CD8-positive, alpha-beta memory T cell (primary cell): ENCODE measurements around the gene TENT4A. TPM values are rescaled to one million over a fixed set of nuclear protein-coding genes. Genes with fewer than 3 reads are reported as not detected.

Experiments used
- CTCF ChIA-PET: fragments of 350-600 bp; sonication (Branson Sonifier 250); formaldehyde crosslinking; loops from one replicate; lab custom pipeline; 2021; ENCODE audit warnings: antibody characterized with exemption; lab: Charles Lee
- POLR2A ChIA-PET: fragments of 350-600 bp; sonication (Branson Sonifier 250); formaldehyde crosslinking; loops from one replicate; lab custom pipeline; 2021; ENCODE audit warnings: antibody characterized with exemption; lab: Charles Lee
- DNase-seq, 5 donors: peaks; one replicate each; pipeline versions ENCODE4 v3.0.0 to v3.0.0-alpha.2; 2020 to 2022; ENCODE audit warnings: mixed read lengths in 1 of 5
- H3K27ac ChIP-seq: one replicate; pipeline ENCODE4 v1.7.0; 2013; ENCODE audit warnings: low read depth, mild to moderate bottlenecking, low read length, moderate library complexity
- H3K27me3 ChIP-seq: 2 replicates; pipeline ENCODE4 v1.7.0; 2013; ENCODE audit warnings: low read length, mild to moderate bottlenecking; ENCODE audit not compliant: insufficient read depth, poor library complexity, severe bottlenecking
- H3K36me3 ChIP-seq: 2 replicates; pipeline ENCODE4 v1.7.0; 2013; ENCODE audit warnings: mild to moderate bottlenecking, low read length, moderate library complexity; ENCODE audit not compliant: insufficient read depth
- H3K4me1 ChIP-seq: 2 replicates; pipeline ENCODE4 v1.7.0; 2013; ENCODE audit warnings: mild to moderate bottlenecking, low read length, moderate library complexity; ENCODE audit not compliant: insufficient read depth
- H3K4me3 ChIP-seq: 2 replicates; pipeline ENCODE4 v1.7.0; 2013; ENCODE audit warnings: mild to moderate bottlenecking, low read length
- H3K9me3 ChIP-seq: 2 replicates; pipeline ENCODE4 v1.7.0; 2013; ENCODE audit warnings: mild to moderate bottlenecking, low read length
- H3K27ac Mint-ChIP-seq, 8 donors: one replicate each; pipeline ENCODE4 v1.8.0; 2020 to 2021; ENCODE audit warnings: mixed read lengths in 8 of 8, mild to moderate bottlenecking in 6 of 8, inconsistent platforms in 3 of 8, moderate library complexity in 3 of 8
- H3K27me3 Mint-ChIP-seq, 2 donors: one replicate each; pipeline ENCODE4 v1.8.0; 2020 to 2021; ENCODE audit warnings: mixed read lengths in 2 of 2, mild to moderate bottlenecking in 1 of 2, moderate library complexity in 1 of 2
- H3K36me3 Mint-ChIP-seq, 3 donors: one replicate each; pipeline ENCODE4 v1.8.0; 2020 to 2021; ENCODE audit warnings: mixed read lengths in 3 of 3, inconsistent platforms in 1 of 3, mild to moderate bottlenecking in 1 of 3
- H3K4me1 Mint-ChIP-seq, 3 donors: one replicate each; pipeline ENCODE4 v1.8.0; 2020 to 2021; ENCODE audit warnings: mixed read lengths in 3 of 3, inconsistent platforms in 1 of 3, mild to moderate bottlenecking in 1 of 3
- H3K4me3 Mint-ChIP-seq, 7 donors: one replicate each; pipeline ENCODE4 v1.8.0; 2020 to 2021; ENCODE audit warnings: mixed read lengths in 7 of 7, mild to moderate bottlenecking in 6 of 7, moderate library complexity in 4 of 7, inconsistent platforms in 2 of 7
- H3K9me3 Mint-ChIP-seq, 5 donors: one replicate each; pipeline ENCODE4 v1.8.0; 2020 to 2022; ENCODE audit warnings: mixed read lengths in 5 of 5, mild to moderate bottlenecking in 3 of 5, moderate library complexity in 2 of 5, inconsistent platforms in 1 of 5
- polyA plus RNA-seq: library from polyadenylated mRNA; unstranded; fragments of 300-500 nt; fragmentation: Illumina TruSeq; gene quantifications from one replicate; pipeline ENCODE4 v1.2.3, GENCODE V29; 2021
- total RNA-seq, 2 experiments: library from RNA; stranded (reverse); gene quantifications; one replicate each; pipeline ENCODE4 v1.2.3, GENCODE V29; 2021

The TENT4A gene
- total and polyA plus RNA-seq, 3 experiments from 2014 or later = 1.1 to 28.4 (median 25.6) TPM

- Histone ChIP-seq H3K4me3 (no peak overlapping the region), H3K36me3 (no peaks in the 10 kb centered on the region), H3K9me3 (no peaks in the 10 kb centered on the region), H3K27ac (no peak overlapping the region), H3K27me3 (peaks cover 6% of the 10 kb centered on the region), H3K4me1 (no peaks in the 10 kb centered on the region)
- Mint-ChIP-seq H3K36me3 (no peaks in the 10 kb centered on the region), H3K27ac (no peak overlapping the region), H3K27me3 (peaks cover 23 to 50% of the 10 kb centered on the region in 2 donors), H3K9me3 (no peaks in the 10 kb centered on the region), H3K4me1 (no peaks in the 10 kb centered on the region), H3K4me3 (no peak overlapping the region)
- POLR2A ChIA-PET = no interaction called here
- DNase-seq = no peak
- CTCF ChIA-PET = interaction anchor here (1.1 kb wide), 1 partner anchor 87 kb away, joined by 3 read pairs; no protein-coding TSS in a partner anchor
Observed at GRCh38 chr5:6701491-6701890, 11.7 kb upstream of the TENT4A start.

GRCh38 chr5:6702633-6703032, 10.6 kb upstream of the TENT4A start:
- CTCF ChIA-PET = no interaction called here
- peaks cover 16 to 39% of the 10 kb centered on the region in 2 donors for H3K27me3 Mint-ChIP-seq
- DNase-seq = no peak
- H3K27me3 ChIP-seq = peaks cover 6% of the 10 kb centered on the region
- no peak overlapping the region for H3K27ac Mint-ChIP-seq
- H3K9me3 ChIP-seq = no peaks in the 10 kb centered on the region
- no peaks in the 10 kb centered on the region for H3K4me1 ChIP-seq
- no peaks in the 10 kb centered on the region for H3K4me1 Mint-ChIP-seq
- POLR2A ChIA-PET = no interaction called here
- no peaks in the 10 kb centered on the region for H3K9me3 Mint-ChIP-seq
- H3K27ac ChIP-seq = no peak overlapping the region
- no peaks in the 10 kb centered on the region for H3K36me3 Mint-ChIP-seq
- no peak overlapping the region for H3K4me3 Mint-ChIP-seq
- H3K4me3 ChIP-seq = no peak overlapping the region
- no peaks in the 10 kb centered on the region for H3K36me3 ChIP-seq

GRCh38 chr5:6703806-6704205, 9.4 kb upstream of the TENT4A start:
- Histone ChIP-seq H3K36me3 (no peaks in the 10 kb centered on the region), H3K27me3 (peaks cover 6% of the 10 kb centered on the region), H3K4me3 (no peak overlapping the region), H3K4me1 (no peaks in the 10 kb centered on the region), H3K9me3 (no peaks in the 10 kb centered on the region), H3K27ac (no peak overlapping the region)
- CTCF ChIA-PET = no interaction called here
- Mint-ChIP-seq H3K27ac (no peak overlapping the region), H3K27me3 (peaks cover 11 to 30% of the 10 kb centered on the region in 2 donors), H3K9me3 (no peaks in the 10 kb centered on the region), H3K36me3 (no peaks in the 10 kb centered on the region), H3K4me3 (no peak overlapping the region), H3K4me1 (no peaks in the 10 kb centered on the region)
- POLR2A ChIA-PET = no interaction called here
- no peak for DNase-seq

- H3K36me3 Mint-ChIP-seq = no peaks in the 10 kb centered on the region
- ChIA-PET POLR2A (no interaction called here), CTCF (no interaction called here)
- Histone ChIP-seq H3K9me3 (no peaks in the 10 kb centered on the region), H3K4me3 (no peak overlapping the region), H3K27ac (no peak overlapping the region), H3K4me1 (no peaks in the 10 kb centered on the region), H3K27me3 (peaks cover 6% of the 10 kb centered on the region), H3K36me3 (no peaks in the 10 kb centered on the region)
- H3K4me3 Mint-ChIP-seq = no peak overlapping the region
- H3K27ac Mint-ChIP-seq = no peak overlapping the region
- H3K9me3 Mint-ChIP-seq = no peaks in the 10 kb centered on the region
- H3K27me3 Mint-ChIP-seq = peaks cover 11 to 25% of the 10 kb centered on the region in 2 donors
- no peaks in the 10 kb centered on the region for H3K4me1 Mint-ChIP-seq
- DNase-seq = no peak
Observed at GRCh38 chr5:6704361-6704851, 8.8 kb upstream of the TENT4A start.

GRCh38 chr5:6705088-6705487, 8.1 kb upstream of the TENT4A start:
- H3K27me3 Mint-ChIP-seq = peaks cover 11 to 19% of the 10 kb centered on the region in 2 donors
- no peak overlapping the region for H3K4me3 ChIP-seq
- H3K9me3 Mint-ChIP-seq = no peaks in the 10 kb centered on the region
- H3K27me3 ChIP-seq = peaks cover 4% of the 10 kb centered on the region
- peak overlapping the region in 1 of 8 donors; percentile 58 for H3K27ac Mint-ChIP-seq
- H3K36me3 ChIP-seq = no peaks in the 10 kb centered on the region
- H3K9me3 ChIP-seq = no peaks in the 10 kb centered on the region
- no peaks in the 10 kb centered on the region for H3K36me3 Mint-ChIP-seq
- peak overlapping the region in 1 of 7 donors; percentile 34 for H3K4me3 Mint-ChIP-seq
- CTCF ChIA-PET = no interaction called here
- no peak overlapping the region for H3K27ac ChIP-seq
- no peak for DNase-seq
- no peaks in the 10 kb centered on the region for H3K4me1 ChIP-seq
- H3K4me1 Mint-ChIP-seq = no peaks in the 10 kb centered on the region
- POLR2A ChIA-PET = no interaction called here

- CTCF ChIA-PET = no interaction called here
- H3K36me3 ChIP-seq = no peaks in the 10 kb centered on the region
- H3K4me3 ChIP-seq = no peak overlapping the region
Observed at GRCh38 chr5:6705959-6706358, 7.3 kb upstream of the TENT4A start.

GRCh38 chr5:6707852-6708251, 5.4 kb upstream of the TENT4A start:
- Histone ChIP-seq H3K4me1 (peaks cover 3% of the 10 kb centered on the region), H3K27ac (no peak overlapping the region), H3K36me3 (no peaks in the 10 kb centered on the region), H3K27me3 (no peaks in the 10 kb centered on the region), H3K9me3 (no peaks in the 10 kb centered on the region), H3K4me3 (no peak overlapping the region)
- Mint-ChIP-seq H3K4me1 (peaks cover 6 to 11% (median 11%) of the 10 kb centered on the region in 3 donors), H3K9me3 (no peaks in the 10 kb centered on the region), H3K27me3 (peaks cover 0 to 3% of the 10 kb centered on the region in 2 donors), H3K27ac (no peak overlapping the region), H3K36me3 (peaks cover 0 to 3% (median 0%) of the 10 kb centered on the region in 3 donors), H3K4me3 (peak overlapping the region in 1 of 7 donors; percentile 17)
- ChIA-PET CTCF (no interaction called here), POLR2A (no interaction called here)
- DNase-seq = no peak

More at GRCh38 chr5:6705959-6706358, 7.3 kb upstream of the TENT4A start:
- H3K27me3 Mint-ChIP-seq = peaks cover 10% of the 10 kb centered on the region in 2 donors
- H3K27ac Mint-ChIP-seq = no peak overlapping the region
- no peaks in the 10 kb centered on the region for H3K9me3 Mint-ChIP-seq
- no peaks in the 10 kb centered on the region for H3K4me1 ChIP-seq
- no peaks in the 10 kb centered on the region for H3K4me1 Mint-ChIP-seq
- no peaks in the 10 kb centered on the region for H3K27me3 ChIP-seq
- no peak overlapping the region for H3K4me3 Mint-ChIP-seq
- no peaks in the 10 kb centered on the region for H3K9me3 ChIP-seq
- no peak for DNase-seq
- H3K27ac ChIP-seq = no peak overlapping the region
- no peaks in the 10 kb centered on the region for H3K36me3 Mint-ChIP-seq
- POLR2A ChIA-PET = no interaction called here

- Mint-ChIP-seq H3K4me1 (peaks cover 6 to 11% (median 11%) of the 10 kb centered on the region in 3 donors), H3K4me3 (peak overlapping the region in 1 of 7 donors; percentile 27), H3K27me3 (peaks cover 0 to 3% of the 10 kb centered on the region in 2 donors), H3K27ac (no peak overlapping the region), H3K9me3 (no peaks in the 10 kb centered on the region), H3K36me3 (peaks cover 0 to 5% (median 0%) of the 10 kb centered on the region in 3 donors)
- peaks cover 3% of the 10 kb centered on the region for H3K4me1 ChIP-seq
- no peaks in the 10 kb centered on the region for H3K27me3 ChIP-seq
- H3K4me3 ChIP-seq = no peak overlapping the region
- no peak for DNase-seq
- CTCF ChIA-PET = no interaction called here
- H3K9me3 ChIP-seq = no peaks in the 10 kb centered on the region
- POLR2A ChIA-PET = no interaction called here
- H3K27ac ChIP-seq = no peak overlapping the region
- no peaks in the 10 kb centered on the region for H3K36me3 ChIP-seq
Observed at GRCh38 chr5:6708814-6709213, 4.4 kb upstream of the TENT4A start.
